Ishikawa (cell line): ENCODE measurements around the gene LPAR4.

Experiments
- CEBPB ChIP-seq: IDR thresholded peaks from 2 replicates; pipeline ENCODE4 v1.6.1; 2012
- EGR1 ChIP-seq: IDR thresholded peaks from 2 replicates; pipeline ENCODE4 v1.6.1; 2012
- MAX ChIP-seq: IDR thresholded peaks from 2 replicates; pipeline ENCODE4 v1.6.1; 2012
- NFIC ChIP-seq: IDR thresholded peaks from 2 replicates; pipeline ENCODE4 v1.6.1; 2012
- REST ChIP-seq: IDR thresholded peaks from 2 replicates; pipeline ENCODE4 v1.6.1; 2012; ENCODE audit warnings: low read depth, mild to moderate bottlenecking

- TF ChIP-seq CEBPB (no peak), EGR1 (no peak), NFIC (no peak), MAX (no peak), REST (no peak)
Measured at GRCh38 chrX:78801522-78801921, 54.0 kb downstream of the LPAR4 start.
